HL-60/S4 (cell line): ENCODE measurements around the gene VCAM1.
"Not testable (repeated sequence)": the region's sequence is repeated elsewhere in the genome, so short reads cannot be mapped to it uniquely, and the experiment has no call there.

ENCODE experiments used
- in situ Hi-C: fragments of 300-500 bp; cut with MboI; formaldehyde crosslinking; loops from 2 replicates; pipeline ENCODE4 v1.14.3; 2022; ENCODE audit warnings: low sequenced_read_pairs

Gene VCAM1

GRCh38 chr1:100719490-100719889 lies at the start of gene VCAM1:
Gene VCAM1, plus strand, starts transcription at chr1:100719742. Its CDS starts 119 bp downstream, at chr1:100719861.
- in situ Hi-C loops: no loop called here

- in situ Hi-C loops: no loop called here
These were observed 49.5 kb upstream of the VCAM1 start for GRCh38 chr1:100670083-100670482.

GRCh38 chr1:100671601-100672000 lies 47.9 kb upstream of the VCAM1 start:
- in situ Hi-C loops: no loop called here

GRCh38 chr1:100683448-100684349 lies 35.8 kb upstream of the VCAM1 start:
- in situ Hi-C loops: no loop called here

GRCh38 chr1:100699744-100700143 lies 19.8 kb upstream of the VCAM1 start:
- in situ Hi-C loops: no loop called here

GRCh38 chr1:100700586-100700985 lies 19.0 kb upstream of the VCAM1 start:
- in situ Hi-C loops: no loop called here

GRCh38 chr1:100703052-100703451 lies 16.5 kb upstream of the VCAM1 start:
- in situ Hi-C loops: no loop called here

GRCh38 chr1:100703716-100704115 lies 15.8 kb upstream of the VCAM1 start:
- in situ Hi-C loops: no loop called here

GRCh38 chr1:100704473-100704872 lies 15.1 kb upstream of the VCAM1 start:
- in situ Hi-C loops: no loop called here

- in situ Hi-C loops: no loop called here
These were observed 13.2 kb upstream of the VCAM1 start for GRCh38 chr1:100706296-100706695.

GRCh38 chr1:100706856-100707255 lies 12.7 kb upstream of the VCAM1 start:
- in situ Hi-C loops: no loop called here

- in situ Hi-C loops: no loop called here
These were observed 11.0 kb upstream of the VCAM1 start for GRCh38 chr1:100708476-100709062.

- in situ Hi-C loops: no loop called here
These were observed 8.4 kb upstream of the VCAM1 start for GRCh38 chr1:100710906-100711682.

GRCh38 chr1:100713027-100713426 lies 6.5 kb upstream of the VCAM1 start:
- in situ Hi-C loops: not testable (repeated sequence)

GRCh38 chr1:100713626-100714025 lies 5.9 kb upstream of the VCAM1 start:
- in situ Hi-C loops: no loop called here

GRCh38 chr1:100714599-100714998 lies 4.9 kb upstream of the VCAM1 start:
- in situ Hi-C loops: no loop called here

GRCh38 chr1:100717218-100717617 lies 2.3 kb upstream of the VCAM1 start:
- in situ Hi-C loops: no loop called here

- in situ Hi-C loops: no loop called here
These were observed 961 bp upstream of the VCAM1 start for GRCh38 chr1:100718581-100718980.

GRCh38 chr1:100720101-100720500 lies 559 bp downstream of the VCAM1 start:
- in situ Hi-C loops: no loop called here

- in situ Hi-C loops: no loop called here
These were observed 1.2 kb downstream of the VCAM1 start for GRCh38 chr1:100720751-100721150.

GRCh38 chr1:100721526-100722207 lies 2.1 kb downstream of the VCAM1 start:
- in situ Hi-C loops: no loop called here
